Urinary bladder (tissue), 4 donors: ENCODE results near the gene MYL5. TPM values are rescaled to one million over a fixed set of nuclear protein-coding genes. Genes with fewer than 3 reads are reported as not detected.

Experiments
- DNase-seq: peaks from one replicate; pipeline ENCODE4 v3.0.0-alpha.2; 2015; ENCODE audit errors: extremely low spot score
- H3K27ac ChIP-seq: one replicate; pipeline ENCODE4 v1.5.1; 2013; ENCODE audit warnings: low read depth, mild to moderate bottlenecking, moderate library complexity
- H3K36me3 ChIP-seq: one replicate; pipeline ENCODE4 v1.6.1; 2013; ENCODE audit warnings: mild to moderate bottlenecking, moderate library complexity; ENCODE audit not compliant: insufficient read depth
- H3K4me1 ChIP-seq: one replicate; pipeline ENCODE4 v1.6.1; 2013; ENCODE audit warnings: mild to moderate bottlenecking, moderate library complexity; ENCODE audit not compliant: insufficient read depth
- H3K4me3 ChIP-seq: one replicate; pipeline ENCODE4 v1.5.1; 2013; ENCODE audit warnings: low read depth, low read length
- WGBS: extraction: QIAGEN DNeasy Blood & Tissue Kit; methylation state at CpG from one replicate; pipeline ENCODE4 v1.1.7; 2013; 5-methylcytosine and 5-hydroxymethylcytosine counted together
- polyA plus RNA-seq: library from polyadenylated mRNA; stranded (reverse); fragments of 200-250 nt; gene quantifications from one replicate; pipeline ENCODE4 v1.2.3, GENCODE V29; 2013
- total RNA-seq: library from RNA; depleted of rRNA; stranded (reverse); fragments of >200 nt; gene quantifications from one replicate; pipeline ENCODE4 v1.2.3, GENCODE V29; 2014
- donor health status: healthy with polysubstance abuse.
- donor health status: healthy.

The MYL5 gene
- total and polyA plus RNA-seq, 2 donors = 7.1 to 11.8 TPM

- Histone ChIP-seq H3K27ac (no peak overlapping the region), H3K4me1 (no peaks in the 10 kb centered on the region), H3K36me3 (no peaks in the 10 kb centered on the region), H3K4me3 (no peak overlapping the region)
- no peak for DNase-seq
- 54% methylated on average over 28 of the region's 28 CpGs for WGBS
These were observed 25.6 kb upstream of the MYL5 start for GRCh38 chr4:648579-649292.

GRCh38 chr4:649293-649625 lies 25.1 kb upstream of the MYL5 start:
- Histone ChIP-seq H3K27ac (no peak overlapping the region), H3K36me3 (no peaks in the 10 kb centered on the region), H3K4me1 (no peaks in the 10 kb centered on the region), H3K4me3 (no peak overlapping the region)
- WGBS = 83% methylated on average over 7 of the region's 7 CpGs
- no peak for DNase-seq

- DNase-seq = no peak
- H3K27ac ChIP-seq = no peak overlapping the region
- no peaks in the 10 kb centered on the region for H3K4me1 ChIP-seq
- H3K36me3 ChIP-seq = no peaks in the 10 kb centered on the region
- H3K4me3 ChIP-seq = no peak overlapping the region
- WGBS = 87% methylated on average over 13 of the region's 13 CpGs
These were observed 24.5 kb upstream of the MYL5 start for GRCh38 chr4:649751-650310.

GRCh38 chr4:650461-650860 lies 23.9 kb upstream of the MYL5 start:
- DNase-seq = no peak
- H3K27ac ChIP-seq = no peak overlapping the region
- no peaks in the 10 kb centered on the region for H3K4me1 ChIP-seq
- no peaks in the 10 kb centered on the region for H3K36me3 ChIP-seq
- WGBS = 73% methylated on average over 18 of the region's 18 CpGs
- H3K4me3 ChIP-seq = no peak overlapping the region

- H3K36me3 ChIP-seq = no peaks in the 10 kb centered on the region
- no peak overlapping the region for H3K4me3 ChIP-seq
- no peak for DNase-seq
- H3K4me1 ChIP-seq = no peaks in the 10 kb centered on the region
- 32% methylated on average over 49 of the region's 49 CpGs for WGBS
- H3K27ac ChIP-seq = no peak overlapping the region
These were observed 23.1 kb upstream of the MYL5 start for GRCh38 chr4:650951-651883.

- DNase-seq = no peak
- Histone ChIP-seq H3K4me1 (no peaks in the 10 kb centered on the region), H3K4me3 (no peak overlapping the region), H3K27ac (no peak overlapping the region), H3K36me3 (no peaks in the 10 kb centered on the region)
- 56% methylated on average over 24 of the region's 24 CpGs for WGBS
These were observed 22.3 kb upstream of the MYL5 start for GRCh38 chr4:651884-652642.

GRCh38 chr4:653080-653821 lies 21.1 kb upstream of the MYL5 start:
- no peak overlapping the region for H3K4me3 ChIP-seq
- 88% methylated on average over 35 of the region's 35 CpGs for WGBS
- DNase-seq = no peak

GRCh38 chr4:653831-654502 lies 20.4 kb upstream of the MYL5 start:
- 84% methylated on average over 29 of the region's 29 CpGs for WGBS
- Histone ChIP-seq H3K4me1 (no peaks in the 10 kb centered on the region), H3K4me3 (no peak overlapping the region), H3K27ac (no peak overlapping the region), H3K36me3 (no peaks in the 10 kb centered on the region)
- DNase-seq = no peak

More at GRCh38 chr4:653080-653821, 21.1 kb upstream of the MYL5 start:
- no peaks in the 10 kb centered on the region for H3K36me3 ChIP-seq
- H3K4me1 ChIP-seq = no peaks in the 10 kb centered on the region
- H3K27ac ChIP-seq = no peak overlapping the region

GRCh38 chr4:654503-654845 lies 19.9 kb upstream of the MYL5 start:
- no peak overlapping the region for H3K27ac ChIP-seq
- 94% methylated on average over 17 of the region's 17 CpGs for WGBS
- H3K36me3 ChIP-seq = no peaks in the 10 kb centered on the region
- H3K4me3 ChIP-seq = no peak overlapping the region
- DNase-seq = no peak
- no peaks in the 10 kb centered on the region for H3K4me1 ChIP-seq

- H3K4me1 ChIP-seq = no peaks in the 10 kb centered on the region
- WGBS = 53% methylated on average over 17 of the region's 17 CpGs
- no peak overlapping the region for H3K4me3 ChIP-seq
- no peaks in the 10 kb centered on the region for H3K36me3 ChIP-seq
- no peak for DNase-seq
- no peak overlapping the region for H3K27ac ChIP-seq
These were observed 19.4 kb upstream of the MYL5 start for GRCh38 chr4:654871-655463.

GRCh38 chr4:655464-656151 lies 18.7 kb upstream of the MYL5 start:
- Histone ChIP-seq H3K27ac (no peak overlapping the region), H3K36me3 (no peaks in the 10 kb centered on the region), H3K4me3 (no peak overlapping the region), H3K4me1 (no peaks in the 10 kb centered on the region)
- WGBS = 67% methylated on average over 26 of the region's 26 CpGs
- no peak for DNase-seq
